H1 (cell line): ENCODE data around the gene ARL5C. TPM values are rescaled to one million over a fixed set of nuclear protein-coding genes. Genes with fewer than 3 reads are reported as not detected.

ENCODE experiments used
- CTCF ChIA-PET: fragments of 300-600 bp; sonication (Branson Sonifier 250); formaldehyde crosslinking; loops from one replicate; lab custom pipeline; 2021; ENCODE audit not compliant: partially characterized antibody; lab: Charles Lee
- POLR2A ChIA-PET: fragments of 300-600 bp; sonication (Branson Sonifier 250); formaldehyde crosslinking; loops from one replicate; lab custom pipeline; 2021; ENCODE audit warnings: inconsistent platforms; ENCODE audit not compliant: partially characterized antibody; lab: Charles Lee
- DNase-seq, 2 experiments: peaks; one replicate each; pipeline versions ENCODE4 v3.0.0 to v3.0.0-alpha.2; 2010 to 2022; ENCODE audit warnings: low spot score in 2 of 2, low read depth in 1 of 2, mixed read lengths in 1 of 2
- FAIRE-seq: peaks from 2 replicates; lab custom pipeline; 2011; peaks lifted over from hg19 to GRCh38; lab: Jason Lieb, UNC
- H2AFZ ChIP-seq: 2 replicates; pipeline ENCODE4 v1.8.1; 2012; ENCODE audit warnings: low read length, inconsistent platforms
- H2AK5ac ChIP-seq: 2 replicates; pipeline ENCODE4 v1.6.1; 2013; ENCODE audit warnings: low read depth, low read length
- H2BK120ac ChIP-seq: replicated peaks from 2 replicates; pipeline ENCODE3; 2013; ENCODE audit warnings: low read depth, low read length, inconsistent platforms
- H2BK12ac ChIP-seq: 2 replicates; pipeline ENCODE4 v1.6.1; 2013; ENCODE audit warnings: low read depth, low read length
- H2BK15ac ChIP-seq: 2 replicates; pipeline ENCODE4 v1.6.1; 2013; ENCODE audit warnings: low read length
- H2BK20ac ChIP-seq: 2 replicates; pipeline ENCODE4 v1.6.1; 2013; ENCODE audit warnings: low read length
- H2BK5ac ChIP-seq: 2 replicates; pipeline ENCODE4 v1.6.1; 2013; ENCODE audit warnings: low read depth, low read length
- H3K14ac ChIP-seq: 2 replicates; pipeline ENCODE4 v1.6.1; 2013; ENCODE audit warnings: inconsistent platforms; ENCODE audit not compliant: insufficient read length
- H3K18ac ChIP-seq: 2 replicates; pipeline ENCODE4 v1.6.1; 2013; ENCODE audit warnings: low read length; ENCODE audit errors: extremely low read depth
- H3K23ac ChIP-seq: 2 replicates; pipeline ENCODE4 v1.6.1; 2013; ENCODE audit warnings: inconsistent platforms; ENCODE audit not compliant: insufficient read length
- H3K23me2 ChIP-seq: 2 replicates; pipeline ENCODE4 v1.6.1; 2013; ENCODE audit warnings: low read depth, low read length
- H3K27ac ChIP-seq: 2 replicates; pipeline ENCODE4 v1.6.1; 2011; ENCODE audit warnings: low read depth, low read length, inconsistent platforms
- H3K27me3 ChIP-seq, 4 experiments: replicated peaks in 1 of 4; 1 replicate in 1 of 4; 2 replicates in 3 of 4; pipeline versions ENCODE4 v1.6.1 to v1.8.1; 2011 to 2013; ENCODE audit warnings: low read length in 3 of 4, mild to moderate bottlenecking in 3 of 4, inconsistent platforms in 2 of 4, mixed read lengths in 2 of 4, moderate library complexity in 1 of 4; ENCODE audit not compliant: control insufficient read depth in 3 of 4, insufficient read depth in 3 of 4; ENCODE audit errors: extremely low read depth in 1 of 4
- H3K36me3 ChIP-seq, 4 experiments: 2 replicates each; pipeline versions ENCODE4 v1.6.1 to v1.8.1; 2011 to 2013; ENCODE audit warnings: mild to moderate bottlenecking in 4 of 4, low read length in 3 of 4, moderate library complexity in 2 of 4, control low read depth in 1 of 4, inconsistent platforms in 1 of 4; ENCODE audit not compliant: insufficient read depth in 4 of 4, control insufficient read depth in 2 of 4
- H3K4ac ChIP-seq: replicated peaks from 2 replicates; pipeline ENCODE3; 2013; ENCODE audit warnings: low read length, low read depth, mixed read lengths, inconsistent platforms; ENCODE audit not compliant: insufficient read length
- H3K4me1 ChIP-seq, 4 experiments: replicated peaks in 1 of 4; 1 replicate in 1 of 4; 2 replicates in 3 of 4; pipeline versions ENCODE4 v1.6.1 to v1.8.1; 2011 to 2013; ENCODE audit warnings: low read length in 3 of 4, inconsistent platforms in 2 of 4, mixed read lengths in 1 of 4; ENCODE audit not compliant: insufficient read depth in 4 of 4, control insufficient read depth in 3 of 4
- H3K4me2 ChIP-seq, 2 experiments: 2 replicates each; pipeline versions ENCODE4 v1.6.1 to v1.8.1; 2011 to 2013; ENCODE audit warnings: low read depth in 2 of 2, low read length in 2 of 2, control low read depth in 1 of 2, inconsistent platforms in 1 of 2, mild to moderate bottlenecking in 1 of 2; ENCODE audit not compliant: insufficient read depth in 1 of 2
- H3K4me3 ChIP-seq, 4 experiments: fragments of 200-600, 300-600 bp in 1 of 4; sonication (generic), shearing (Covaris generic), sonication (Bioruptor Twin) in 1 of 4; 2 replicates each; pipeline versions ENCODE4 v1.5.1 to v1.8.1; 2011 to 2016; ENCODE audit warnings: low read length in 4 of 4, low read depth in 3 of 4, control low read depth in 2 of 4, inconsistent platforms in 2 of 4, mild to moderate bottlenecking in 2 of 4, mixed read lengths in 1 of 4, moderate library complexity in 1 of 4; ENCODE audit not compliant: insufficient read depth in 2 of 4; ENCODE audit errors: extremely low read depth in 1 of 4
- H3K56ac ChIP-seq: replicated peaks from 2 replicates; pipeline ENCODE3; 2013; ENCODE audit warnings: low read depth, mild to moderate bottlenecking, mixed read lengths, low read length, inconsistent platforms; ENCODE audit not compliant: insufficient read length
- H3K79me1 ChIP-seq: 2 replicates; pipeline ENCODE4 v1.6.1; 2013; ENCODE audit warnings: low read depth, low read length, control low read depth
- H3K79me2 ChIP-seq, 2 experiments: 2 replicates each; pipeline versions ENCODE4 v1.6.1 to v1.8.1; 2012 to 2013; ENCODE audit warnings: low read length in 2 of 2, mild to moderate bottlenecking in 2 of 2, inconsistent platforms in 1 of 2; ENCODE audit not compliant: insufficient read depth in 2 of 2, control insufficient read depth in 1 of 2
- H3K9ac ChIP-seq, 4 experiments: replicated peaks in 1 of 4; 1 replicate in 1 of 4; 2 replicates in 3 of 4; pipeline versions ENCODE4 v1.6.1 to v1.8.1; 2011 to 2013; ENCODE audit warnings: low read depth in 3 of 4, low read length in 3 of 4, control low read depth in 2 of 4, mild to moderate bottlenecking in 2 of 4, moderate library complexity in 2 of 4, inconsistent platforms in 1 of 4; ENCODE audit errors: extremely low read depth in 1 of 4
- H3K9me3 ChIP-seq, 2 experiments: 2 replicates each; pipeline versions ENCODE4 v1.6.1 to v1.8.1; 2012 to 2013; ENCODE audit warnings: mild to moderate bottlenecking in 2 of 2, moderate library complexity in 2 of 2, control low read depth in 1 of 2, inconsistent platforms in 1 of 2, low read depth in 1 of 2, low read length in 1 of 2, mixed read lengths in 1 of 2; ENCODE audit not compliant: insufficient read depth in 2 of 2
- H4K20me1 ChIP-seq, 2 experiments: replicated peaks in 1 of 2; 2 replicates each; pipeline versions ENCODE3 to v1.8.1; 2011 to 2013; ENCODE audit warnings: inconsistent platforms in 2 of 2, low read length in 2 of 2, mild to moderate bottlenecking in 1 of 2; ENCODE audit not compliant: insufficient read depth in 2 of 2, control insufficient read depth in 1 of 2
- H4K5ac ChIP-seq: 2 replicates; pipeline ENCODE4 v1.6.1; 2013; ENCODE audit warnings: low read length, low read depth, mixed read lengths, inconsistent platforms; ENCODE audit not compliant: insufficient read length
- H4K8ac ChIP-seq: 2 replicates; pipeline ENCODE4 v1.8.0; 2013; ENCODE audit warnings: mild to moderate bottlenecking, moderate library complexity, low read length, inconsistent platforms; ENCODE audit not compliant: insufficient read depth; ENCODE audit errors: extremely low read depth
- H4K91ac ChIP-seq: replicated peaks from 2 replicates; pipeline ENCODE3; 2013; ENCODE audit warnings: low read length, mixed read lengths, inconsistent platforms; ENCODE audit not compliant: insufficient read length
- CEBPB ChIP-seq: IDR thresholded peaks from 2 replicates; pipeline ENCODE4 v1.6.1; 2012; ENCODE audit warnings: low read depth, low read length
- CHD2 ChIP-seq: IDR thresholded peaks from 2 replicates; pipeline ENCODE4 v1.6.1; 2012; ENCODE audit warnings: low read length, improper control_type of control experiment
- KDM1A ChIP-seq: fragments of 200-600, 300-600 bp; sonication (generic); IDR thresholded peaks from 2 replicates; pipeline ENCODE4 v1.7.1; 2016; ENCODE audit warnings: mild to moderate bottlenecking, low read length, borderline replicate concordance
- KDM4A ChIP-seq: IDR thresholded peaks from one replicate; pipeline ENCODE4 v1.7.1; 2012; ENCODE audit warnings: low read depth, mild to moderate bottlenecking, moderate library complexity, low read length, inconsistent platforms; ENCODE audit not compliant: severe bottlenecking
- NANOG ChIP-seq: IDR thresholded peaks from 2 replicates; pipeline ENCODE4 v1.6.1; 2011; ENCODE audit warnings: low read length, low read depth, mild to moderate bottlenecking, inconsistent platforms; ENCODE audit not compliant: insufficient read depth, poor library complexity, severe bottlenecking
- SP1 ChIP-seq: IDR thresholded peaks from 2 replicates; pipeline ENCODE4 v1.6.1; 2011; ENCODE audit warnings: low read depth, low read length
- SUZ12 ChIP-seq: fragments of 200-600 bp; sonication (generic); IDR thresholded peaks from 2 replicates; pipeline ENCODE4 v1.6.1; 2012; ENCODE audit warnings: mild to moderate bottlenecking, inconsistent platforms, low read length, moderate library complexity, mixed read lengths
- YY1 ChIP-seq: IDR thresholded peaks from 2 replicates; pipeline ENCODE4 v1.6.1; 2011; ENCODE audit warnings: low read depth, mild to moderate bottlenecking, low read length
- WGBS, 2 experiments: shearing (Covaris generic) in 1 of 2; methylation state at CpG; one replicate each; pipeline versions ENCODE4 v1.1.6 to v1.1.7; 2013 to 2015; ENCODE audit warnings: low lambda C conversion rate in 2 of 2, mixed read lengths in 2 of 2, inconsistent platforms in 1 of 2, low coverage in 1 of 2, missing lambda C conversion rate in 1 of 2; ENCODE audit not compliant: insufficient replicate concordance in 2 of 2, insufficient coverage in 1 of 2, insufficient read length in 1 of 2; ENCODE audit errors: extremely low coverage in 1 of 2, missing lambda C conversion rate in 1 of 2; 5-methylcytosine and 5-hydroxymethylcytosine counted together
- polyA plus RNA-seq, 7 experiments: library from polyadenylated mRNA; depleted of rRNA in 3 of 7; stranded (reverse) in 5 of 7; unstranded in 2 of 7; fragments of >200 nt in 5 of 7; fragments of 200-250 nt in 2 of 7; gene quantifications; 1 replicate in 5 of 7; 2 replicates in 1 of 7; 4 replicates in 1 of 7; pipeline versions ENCODE4 v1.2.1 to v1.2.3, GENCODE V29; 2011 to 2013; ENCODE audit warnings: missing spikeins in 2 of 7, mixed read lengths in 2 of 7
- total RNA-seq: library from RNA; stranded (reverse); fragmentation: NEBNext Ultra II Directional; extraction: Animal tissue kit (Norgen Biotek cat#: 25700); gene quantifications from 2 replicates; pipeline ENCODE4 v1.2.1, GENCODE V29; 2021

The ARL5C gene
- total and polyA plus RNA-seq, 2 of the 8 experiments (the other 6 are each of a cell fraction or from before 2014, with no cell fraction given): not detected

DNA sequence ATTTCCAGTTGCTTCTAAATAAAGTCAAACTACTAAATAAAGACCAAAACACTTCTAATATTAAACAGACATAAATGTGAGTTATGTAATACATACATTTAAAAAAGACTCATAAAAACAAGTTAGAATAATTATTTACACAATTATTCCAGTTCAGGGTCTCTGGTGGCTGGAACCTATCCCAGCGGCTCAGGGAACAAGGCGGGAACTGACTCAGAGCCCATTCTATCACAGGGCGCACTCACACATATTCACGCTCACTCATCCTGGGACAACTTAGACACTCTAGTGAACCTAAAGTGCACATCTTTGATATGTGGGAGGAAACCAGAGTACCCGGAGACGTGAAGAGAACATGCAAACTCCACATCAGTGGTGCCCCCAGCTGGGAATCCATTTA, 39.5 kb downstream of the ARL5C start:
- Histone ChIP-seq H3K36me3 (no peaks in the 10 kb centered on the region), H2BK5ac (no peak overlapping the region), H3K4me3 (no peak overlapping the region), H4K91ac (no peak overlapping the region), H3K4me1 (no peaks in the 10 kb centered on the region), H2AFZ (no peak overlapping the region), H3K14ac (no peak overlapping the region), H3K4me2 (no peak overlapping the region), H4K8ac (no peak overlapping the region), H3K79me1 (no peaks in the 10 kb centered on the region), H3K23ac (no peak overlapping the region), H3K27me3 (no peaks in the 10 kb centered on the region), H2BK12ac (no peak overlapping the region), H3K56ac (no peak overlapping the region), H3K9me3 (no peaks in the 10 kb centered on the region), H3K79me2 (no peaks in the 10 kb centered on the region), H3K4ac (no peak overlapping the region), H3K27ac (no peak overlapping the region), H3K9ac (no peak overlapping the region), H4K5ac (no peak overlapping the region), H3K18ac (no peak overlapping the region), H4K20me1 (no peaks in the 10 kb centered on the region), H2AK5ac (no peak overlapping the region), H2BK120ac (no peak overlapping the region), H3K23me2 (no peaks in the 10 kb centered on the region), H2BK15ac (no peak overlapping the region), H2BK20ac (no peak overlapping the region)
- FAIRE-seq (no peak), DNase-seq (no peak)
- WGBS, 2 experiments: 91% methylated on average over 6 of the region's 6 CpGs; no CpG with 5 or more reads in 1 of the 2 experiments
- CTCF ChIA-PET: interaction anchor here (0.6 to 1.0 kb wide), 2 partner anchors 48 to 218 kb away, joined by 3 read pairs; no protein-coding TSS in a partner anchor
- POLR2A ChIA-PET: interaction anchor here (4.6 kb wide), 1 partner anchor 12 kb away, joined by 15 read pairs; no protein-coding TSS in a partner anchor
- TF ChIP-seq CHD2: no peak
- no peak for TF ChIP-seq YY1
- TF ChIP-seq KDM4A: no peak
- TF ChIP-seq KDM1A: no peak
- TF ChIP-seq NANOG: no peak
- no peak for TF ChIP-seq CEBPB
- no peak for TF ChIP-seq SUZ12
- no peak for TF ChIP-seq SP1
